ENCODE results near the gene A4GALT. TPM values are rescaled to one million over a fixed set of nuclear protein-coding genes. Genes with fewer than 3 reads are reported as not detected.
"Not testable (repeated sequence)": the region's sequence is repeated elsewhere in the genome, so short reads cannot be mapped to it uniquely, and the experiment has no call there.

The A4GALT gene
- total and polyA plus RNA-seq, 2 donors: 10.7 to 71.2 TPM

GRCh38 chr22:42677936-42678335 lies 42.7 kb downstream of the A4GALT start:
- H3K36me3 ChIP-seq (ENCODE audit: insufficient read depth); H3K27ac ChIP-seq (ENCODE audit: low read depth); H3K4me1 ChIP-seq (ENCODE audit: insufficient read depth); DNase-seq (ENCODE audit: extremely low spot score); H3K4me3 ChIP-seq (ENCODE audit: low read depth, low read length): not testable (repeated sequence)
- WGBS: 85% methylated on average over 4 of the region's 4 CpGs

- Histone ChIP-seq H3K4me3 (ENCODE audit: low read depth, low read length) (no peak overlapping the region), H3K4me1 (ENCODE audit: insufficient read depth) (no peaks in the 10 kb centered on the region), H3K27ac (ENCODE audit: low read depth) (peak overlapping the region; percentile 52), H3K36me3 (ENCODE audit: insufficient read depth) (no peaks in the 10 kb centered on the region)
- no peak for DNase-seq (ENCODE audit: extremely low spot score)
- 38% methylated on average over 7 of the region's 7 CpGs for WGBS
These were observed 44.5 kb downstream of the A4GALT start for GRCh38 chr22:42676059-42676607.

DNA sequence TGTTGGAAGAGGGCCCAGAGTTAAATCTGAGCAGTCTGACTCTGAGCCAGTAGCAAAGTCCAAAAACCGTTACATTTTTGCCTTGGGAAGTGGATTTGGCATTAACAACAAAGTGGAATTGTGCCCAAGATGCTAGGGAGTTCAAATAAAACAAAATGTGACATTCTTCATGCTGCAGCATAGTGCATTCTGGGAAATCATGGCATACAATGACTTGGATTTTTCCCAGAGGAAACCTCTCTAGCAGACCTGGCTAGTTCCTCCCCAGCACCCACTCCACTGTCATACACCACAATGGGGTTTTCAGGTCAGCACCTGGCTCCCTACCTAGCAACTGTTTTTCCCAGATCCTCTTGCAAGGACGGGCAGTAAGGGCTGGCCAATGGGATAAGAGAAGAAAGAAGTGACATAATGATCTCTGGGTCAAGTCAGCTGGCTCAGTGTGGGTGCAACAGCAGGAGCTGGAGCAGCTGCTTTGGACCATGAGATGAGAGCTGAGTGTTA lies 46.7 kb downstream of the A4GALT start:
- DNase-seq (ENCODE audit: extremely low spot score): no peak
- WGBS: 20% methylated on average over 2 of the region's 2 CpGs
- no peak overlapping the region for H3K27ac ChIP-seq (ENCODE audit: low read depth)

DNA sequence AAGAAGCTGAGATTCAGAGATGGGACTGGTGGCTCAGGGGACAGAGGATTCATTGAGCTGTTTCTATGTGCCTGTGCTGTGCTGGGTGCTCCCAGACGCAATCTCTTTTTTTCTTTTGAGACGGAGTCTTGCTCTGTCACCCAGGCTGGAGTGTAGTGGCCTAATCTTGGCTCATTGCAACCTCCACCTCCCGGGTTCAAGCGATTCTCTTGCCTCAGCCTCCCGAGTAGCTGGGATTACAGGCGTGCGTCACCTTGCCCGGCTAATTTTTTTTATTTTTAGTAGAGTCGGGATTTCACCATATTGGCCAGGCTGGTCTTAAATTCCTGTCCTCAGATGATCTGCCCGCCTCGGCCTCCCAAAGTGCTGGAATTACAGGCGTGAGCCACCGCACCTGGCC lies 47.6 kb downstream of the A4GALT start:
- not testable (repeated sequence) for H3K4me1 ChIP-seq (ENCODE audit: insufficient read depth); H3K4me3 ChIP-seq (ENCODE audit: low read depth, low read length); H3K36me3 ChIP-seq (ENCODE audit: insufficient read depth); H3K27ac ChIP-seq (ENCODE audit: low read depth); DNase-seq (ENCODE audit: extremely low spot score)
- 97% methylated on average over 13 of the region's 13 CpGs for WGBS

More for the DNA sequence above, 46.7 kb downstream of the A4GALT start:
- Histone ChIP-seq H3K4me3 (ENCODE audit: low read depth, low read length) (no peak overlapping the region), H3K4me1 (ENCODE audit: insufficient read depth) (no peaks in the 10 kb centered on the region), H3K36me3 (ENCODE audit: insufficient read depth) (no peaks in the 10 kb centered on the region)

GRCh38 chr22:42670921-42671709 lies 49.6 kb downstream of the A4GALT start:
- WGBS: 57% methylated on average over 19 of the region's 19 CpGs
- H3K36me3 ChIP-seq (ENCODE audit: insufficient read depth): no peaks in the 10 kb centered on the region

GRCh38 chr22:42670046-42670445 lies 50.6 kb downstream of the A4GALT start:
- H3K4me3 ChIP-seq (ENCODE audit: low read depth, low read length): no peak overlapping the region
- H3K4me1 ChIP-seq (ENCODE audit: insufficient read depth): no peaks in the 10 kb centered on the region
- 89% methylated on average over 4 of the region's 4 CpGs for WGBS
- no peaks in the 10 kb centered on the region for H3K36me3 ChIP-seq (ENCODE audit: insufficient read depth)
- H3K27ac ChIP-seq (ENCODE audit: low read depth): no peak overlapping the region
- DNase-seq (ENCODE audit: extremely low spot score): no peak

More at GRCh38 chr22:42670921-42671709, 49.6 kb downstream of the A4GALT start:
- Histone ChIP-seq H3K27ac (ENCODE audit: low read depth) (no peak overlapping the region), H3K4me3 (ENCODE audit: low read depth, low read length) (no peak overlapping the region), H3K4me1 (ENCODE audit: insufficient read depth) (no peaks in the 10 kb centered on the region)
- DNase-seq (ENCODE audit: extremely low spot score): no peak

- 90% methylated on average over 3 of the region's 3 CpGs for WGBS
These were observed 54.3 kb downstream of the A4GALT start for GRCh38 chr22:42666393-42666792.

DNA sequence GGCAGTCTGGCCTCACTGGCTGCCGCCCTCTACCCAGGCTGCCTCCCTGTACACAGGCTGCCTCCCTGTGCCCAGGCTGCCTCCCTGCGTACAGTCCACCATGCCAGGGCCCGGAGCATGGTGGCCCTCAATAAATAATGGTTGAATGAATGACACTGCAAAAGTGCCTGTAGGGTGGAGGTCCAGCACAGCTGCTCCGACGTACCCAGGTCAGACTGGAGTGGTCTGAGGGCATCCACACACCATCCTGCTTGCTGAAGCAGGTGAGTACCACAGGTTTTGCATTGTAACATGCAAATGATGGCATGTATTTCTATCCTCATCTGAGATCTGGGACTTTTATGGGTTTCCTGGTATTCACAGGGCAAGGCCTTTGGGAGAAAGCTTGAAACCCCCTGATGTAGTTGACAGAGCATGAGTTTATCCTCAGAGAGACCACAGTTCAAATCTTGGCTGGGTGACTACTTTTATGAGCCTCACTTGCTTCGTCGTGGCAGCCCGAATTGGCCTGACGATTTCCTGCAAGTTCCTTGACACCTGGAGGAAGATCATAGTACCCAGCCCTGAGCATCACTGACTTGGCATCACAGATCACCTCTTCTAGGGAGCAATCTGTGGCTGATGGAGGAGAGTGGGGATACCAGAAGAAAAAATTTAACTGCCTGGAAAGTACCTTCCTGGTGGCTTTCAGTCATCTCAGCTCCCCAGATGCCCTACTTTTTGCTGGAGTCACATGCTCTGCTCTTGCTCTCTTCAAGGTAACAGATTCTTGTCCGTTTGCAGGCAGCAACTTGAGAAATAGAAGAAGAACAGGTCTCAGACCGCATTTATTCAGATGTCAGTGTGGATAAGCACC lies 55.5 kb downstream of the A4GALT start:
- DNase-seq (ENCODE audit: extremely low spot score): no peak
- H3K27ac ChIP-seq (ENCODE audit: low read depth): no peak overlapping the region
- 67% methylated on average over 11 of the region's 11 CpGs for WGBS
- H3K4me1 ChIP-seq (ENCODE audit: insufficient read depth): no peaks in the 10 kb centered on the region
- no peak overlapping the region for H3K4me3 ChIP-seq (ENCODE audit: low read depth, low read length)
- H3K36me3 ChIP-seq (ENCODE audit: insufficient read depth): no peaks in the 10 kb centered on the region

More at GRCh38 chr22:42666393-42666792, 54.3 kb downstream of the A4GALT start:
- H3K4me1 ChIP-seq (ENCODE audit: insufficient read depth); DNase-seq (ENCODE audit: extremely low spot score); H3K36me3 ChIP-seq (ENCODE audit: insufficient read depth); H3K27ac ChIP-seq (ENCODE audit: low read depth); H3K4me3 ChIP-seq (ENCODE audit: low read depth, low read length): not testable (repeated sequence)

DNA sequence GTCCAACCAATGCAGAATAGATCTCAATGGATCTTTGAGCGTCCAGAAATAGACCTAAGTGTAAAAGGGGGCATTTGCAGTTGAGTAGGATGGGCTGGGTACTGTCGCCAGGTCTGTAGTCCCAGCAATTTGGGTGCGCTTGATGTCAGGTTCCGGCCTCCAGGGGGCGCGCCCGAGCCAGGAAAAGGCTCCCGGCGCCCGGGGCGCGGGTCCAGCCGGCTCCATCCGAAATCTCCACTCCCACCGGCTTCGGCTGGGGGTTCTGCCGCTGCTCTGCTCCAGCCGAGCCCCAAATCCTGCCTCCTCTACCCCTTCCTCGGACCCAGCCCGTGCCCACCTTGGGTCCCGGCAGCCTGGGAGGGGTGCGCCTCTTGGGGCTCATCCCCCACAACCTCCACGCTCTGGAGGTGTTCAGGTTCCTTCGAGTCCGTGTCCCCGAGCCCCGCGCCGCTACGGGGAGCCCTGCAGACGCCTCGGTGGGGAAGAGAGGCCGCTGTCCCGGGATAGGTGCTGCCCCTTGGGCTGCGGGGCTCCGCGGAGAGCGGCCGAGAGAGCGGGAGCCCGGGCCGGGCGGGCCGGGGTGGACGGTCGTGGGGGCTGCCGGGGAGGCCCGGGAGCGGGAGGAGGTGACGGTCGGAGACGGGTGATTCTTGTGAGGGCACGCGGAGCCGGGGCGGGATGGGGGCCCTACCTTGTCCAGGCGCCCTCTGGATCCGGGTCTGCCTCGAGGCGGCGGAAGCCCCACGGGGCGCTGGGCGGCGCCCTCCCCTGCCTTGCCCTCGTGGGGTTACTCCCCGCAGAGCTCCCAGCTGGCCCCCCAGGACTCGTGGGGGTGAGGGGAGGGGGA lies 58.5 kb downstream of the A4GALT start:
- H3K4me1 ChIP-seq (ENCODE audit: insufficient read depth): no peaks in the 10 kb centered on the region
- H3K27ac ChIP-seq (ENCODE audit: low read depth): peak overlapping the region; percentile 53
- peak overlapping the region; percentile 30 for H3K4me3 ChIP-seq (ENCODE audit: low read depth, low read length)
- no peaks in the 10 kb centered on the region for H3K36me3 ChIP-seq (ENCODE audit: insufficient read depth)
- 4% methylated on average over 67 of the region's 68 CpGs for WGBS
- DNase-seq (ENCODE audit: extremely low spot score): no peak

GRCh38 chr22:42656578-42656977 lies 64.1 kb downstream of the A4GALT start:
- WGBS: 94% methylated on average over 8 of the region's 8 CpGs
- DNase-seq (ENCODE audit: extremely low spot score): no peak
- Histone ChIP-seq H3K27ac (ENCODE audit: low read depth) (no peak overlapping the region), H3K36me3 (ENCODE audit: insufficient read depth) (no peaks in the 10 kb centered on the region), H3K4me3 (ENCODE audit: low read depth, low read length) (no peak overlapping the region), H3K4me1 (ENCODE audit: insufficient read depth) (no peaks in the 10 kb centered on the region)

- H3K36me3 ChIP-seq (ENCODE audit: insufficient read depth): no peaks in the 10 kb centered on the region
- H3K4me1 ChIP-seq (ENCODE audit: insufficient read depth): no peaks in the 10 kb centered on the region
- WGBS: 74% methylated on average over 9 of the region's 9 CpGs
- no peak overlapping the region for H3K27ac ChIP-seq (ENCODE audit: low read depth)
- H3K4me3 ChIP-seq (ENCODE audit: low read depth, low read length): no peak overlapping the region
- no peak for DNase-seq (ENCODE audit: extremely low spot score)
These were observed 65.0 kb downstream of the A4GALT start for GRCh38 chr22:42655693-42656092.

GRCh38 chr22:42654436-42655073 lies 66.1 kb downstream of the A4GALT start:
- 75% methylated on average over 7 of the region's 7 CpGs for WGBS
- Histone ChIP-seq H3K4me1 (ENCODE audit: insufficient read depth) (no peaks in the 10 kb centered on the region), H3K27ac (ENCODE audit: low read depth) (peak overlapping the region; percentile 77), H3K36me3 (ENCODE audit: insufficient read depth) (no peaks in the 10 kb centered on the region), H3K4me3 (ENCODE audit: low read depth, low read length) (no peak overlapping the region)
- DNase-seq (ENCODE audit: extremely low spot score): no peak
